ENCODE data around the gene CELA3A. TPM values are rescaled to one million over a fixed set of nuclear protein-coding genes. Genes with fewer than 3 reads are reported as not detected.
"Not testable (repeated sequence)": the region's sequence is repeated elsewhere in the genome, so short reads cannot be mapped to it uniquely, and the experiment has no call there.

Gene CELA3A
- total RNA-seq, 2 experiments from 2014 or later = not detected

GRCh38 chr1:22014575-22015206 lies 13.2 kb downstream of the CELA3A start:
- DNase-seq; H3K9me3 Mint-ChIP-seq; H3K36me3 Mint-ChIP-seq (ENCODE audit: low read depth); POLR2A ChIA-PET; H3K27me3 Mint-ChIP-seq; H3K27ac Mint-ChIP-seq; H3K4me3 Mint-ChIP-seq: not testable (repeated sequence)
- peaks cover 14% of the 10 kb centered on the region for H3K4me1 Mint-ChIP-seq
- CTCF ChIA-PET = interaction anchor here (0.6 kb wide), 1 partner anchor 36 kb away, joined by 4 read pairs; no protein-coding TSS in a partner anchor

GRCh38 chr1:22018583-22019559 lies 17.4 kb downstream of the CELA3A start:
- Mint-ChIP-seq H3K4me1 (peaks cover 28% of the 10 kb centered on the region), H3K9me3 (no peaks in the 10 kb centered on the region), H3K27ac (peak overlapping the region; percentile 81), H3K4me3 (no peak overlapping the region), H3K27me3 (no peaks in the 10 kb centered on the region), H3K36me3 (ENCODE audit: low read depth) (no peaks in the 10 kb centered on the region)
- DNase-seq = peak; percentile 71
- ChIA-PET POLR2A (interaction anchor here (0.6 to 30.7 kb wide), 4 partner anchors 12 to 87 kb away, joined by 3 to 1616 read pairs (median 4); partner anchors contain the start of gene CDC42), CTCF (interaction anchor here (0.8 to 2.0 kb wide), 5 partner anchors 8 to 87 kb away, joined by 3 to 16 read pairs (median 4); partner anchors contain the start of gene CDC42)

GRCh38 chr1:22021061-22021460 lies 19.6 kb downstream of the CELA3A start:
- H3K36me3 Mint-ChIP-seq (ENCODE audit: low read depth) = peaks cover 2% of the 10 kb centered on the region
- H3K4me3 Mint-ChIP-seq = no peak overlapping the region
- H3K4me1 Mint-ChIP-seq = peaks cover 41% of the 10 kb centered on the region
- no peak for DNase-seq
- H3K27ac Mint-ChIP-seq = no peak overlapping the region
- ChIA-PET CTCF (interaction anchor here (0.6 to 6.4 kb wide), 3 partner anchors 31 to 78 kb away, joined by 3 to 112 read pairs (median 4); partner anchors contain the start of gene CDC42), POLR2A (interaction anchor here (30.7 kb wide), 1 partner anchor 33 kb away, joined by 1616 read pairs; the partner anchor contains the start of gene CDC42)
- no peaks in the 10 kb centered on the region for H3K9me3 Mint-ChIP-seq
- no peaks in the 10 kb centered on the region for H3K27me3 Mint-ChIP-seq

GRCh38 chr1:22024485-22025367 lies 23.3 kb downstream of the CELA3A start:
- ChIA-PET CTCF (interaction anchor here (0.6 to 6.4 kb wide), 20 partner anchors 14 to 656 kb away, joined by 3 to 112 read pairs (median 4); partner anchors contain the start of gene CDC42), POLR2A (interaction anchor here (0.6 to 30.7 kb wide), 18 partner anchors 15 to 1238 kb away, joined by 3 to 1616 read pairs (median 4); partner anchors contain the start of genes CDC42, HP1BP3 and USP48)
- no peaks in the 10 kb centered on the region for H3K27me3 Mint-ChIP-seq
- peaks cover 9% of the 10 kb centered on the region for H3K36me3 Mint-ChIP-seq (ENCODE audit: low read depth)
- no peaks in the 10 kb centered on the region for H3K9me3 Mint-ChIP-seq
- DNase-seq = peak; percentile 82
- H3K4me3 Mint-ChIP-seq = peak overlapping the region; percentile 86
- H3K4me1 Mint-ChIP-seq = peaks cover 51% of the 10 kb centered on the region
- peak overlapping the region; percentile 93 for H3K27ac Mint-ChIP-seq

GRCh38 chr1:22025368-22026155 lies 24.1 kb downstream of the CELA3A start:
- no peaks in the 10 kb centered on the region for H3K27me3 Mint-ChIP-seq
- peak overlapping the region; percentile 86 for H3K4me3 Mint-ChIP-seq
- POLR2A ChIA-PET = interaction anchor here (0.6 to 30.7 kb wide), 19 partner anchors 15 to 1239 kb away, joined by 3 to 1616 read pairs (median 4); partner anchors contain the start of genes CDC42, HP1BP3 and USP48
- peaks cover 55% of the 10 kb centered on the region for H3K4me1 Mint-ChIP-seq
- peak overlapping the region; percentile 93 for H3K27ac Mint-ChIP-seq
- CTCF ChIA-PET = interaction anchor here (0.6 to 6.4 kb wide), 15 partner anchors 13 to 391 kb away, joined by 3 to 112 read pairs (median 5); partner anchors contain the start of gene CDC42
- H3K9me3 Mint-ChIP-seq = no peaks in the 10 kb centered on the region
- H3K36me3 Mint-ChIP-seq (ENCODE audit: low read depth) = peaks cover 9% of the 10 kb centered on the region
- peak; percentile 90 for DNase-seq

GRCh38 chr1:22026924-22027289 lies 25.4 kb downstream of the CELA3A start:
- no peak for DNase-seq
- POLR2A ChIA-PET = interaction anchor here (3.4 to 30.7 kb wide), 2 partner anchors 27 to 78 kb away, joined by 29 to 1616 read pairs; partner anchors contain the start of gene CDC42
- no peaks in the 10 kb centered on the region for H3K27me3 Mint-ChIP-seq
- H3K4me1 Mint-ChIP-seq = peaks cover 67% of the 10 kb centered on the region
- H3K36me3 Mint-ChIP-seq (ENCODE audit: low read depth) = peaks cover 13% of the 10 kb centered on the region
- H3K4me3 Mint-ChIP-seq = peak overlapping the region; percentile 86
- H3K9me3 Mint-ChIP-seq = no peaks in the 10 kb centered on the region
- CTCF ChIA-PET = interaction anchor here (0.9 to 2.7 kb wide), 5 partner anchors 9 to 79 kb away, joined by 3 to 10 read pairs (median 6); no protein-coding TSS in a partner anchor
- peak overlapping the region; percentile 93 for H3K27ac Mint-ChIP-seq

- Mint-ChIP-seq H3K27ac (no peak overlapping the region), H3K27me3 (no peaks in the 10 kb centered on the region), H3K4me3 (no peak overlapping the region), H3K9me3 (no peaks in the 10 kb centered on the region), H3K4me1 (peaks cover 54% of the 10 kb centered on the region), H3K36me3 (ENCODE audit: low read depth) (peaks cover 13% of the 10 kb centered on the region)
- DNase-seq = no peak
- CTCF ChIA-PET = interaction anchor here (0.5 to 2.5 kb wide), 2 partner anchors 9 to 395 kb away, joined by 3 to 16 read pairs; no protein-coding TSS in a partner anchor
- POLR2A ChIA-PET = interaction anchor here (30.7 kb wide), 1 partner anchor 24 kb away, joined by 1616 read pairs; the partner anchor contains the start of gene CDC42
Observed at GRCh38 chr1:22030057-22030456, 28.6 kb downstream of the CELA3A start.

GRCh38 chr1:22030473-22030872 lies 29.0 kb downstream of the CELA3A start:
- POLR2A ChIA-PET = interaction anchor here (0.9 to 30.7 kb wide), 2 partner anchors 11 to 24 kb away, joined by 3 to 1616 read pairs; partner anchors contain the start of gene CDC42
- no peak for DNase-seq
- Mint-ChIP-seq H3K4me1 (peaks cover 54% of the 10 kb centered on the region), H3K27ac (no peak overlapping the region), H3K4me3 (no peak overlapping the region), H3K36me3 (ENCODE audit: low read depth) (peaks cover 13% of the 10 kb centered on the region), H3K9me3 (no peaks in the 10 kb centered on the region), H3K27me3 (no peaks in the 10 kb centered on the region)
- CTCF ChIA-PET = interaction anchor here (1.0 to 2.5 kb wide), 2 partner anchors 9 to 674 kb away, joined by 3 to 16 read pairs; no protein-coding TSS in a partner anchor

- peaks cover 47% of the 10 kb centered on the region for H3K4me1 Mint-ChIP-seq
- POLR2A ChIA-PET = interaction anchor here (0.9 to 30.7 kb wide), 3 partner anchors 12 to 73 kb away, joined by 3 to 1616 read pairs (median 4); partner anchors contain the start of gene CDC42
- CTCF ChIA-PET = interaction anchor here (0.6 to 2.5 kb wide), 8 partner anchors 8 to 673 kb away, joined by 3 to 16 read pairs (median 3); no protein-coding TSS in a partner anchor
- peak; percentile 46 for DNase-seq
- H3K9me3 Mint-ChIP-seq = no peaks in the 10 kb centered on the region
- peak overlapping the region; percentile 67 for H3K27ac Mint-ChIP-seq
- no peak overlapping the region for H3K4me3 Mint-ChIP-seq
- H3K27me3 Mint-ChIP-seq = no peaks in the 10 kb centered on the region
- peaks cover 10% of the 10 kb centered on the region for H3K36me3 Mint-ChIP-seq (ENCODE audit: low read depth)
Observed at GRCh38 chr1:22031214-22031962, 29.9 kb downstream of the CELA3A start.

- POLR2A ChIA-PET = interaction anchor here (30.7 to 43.8 kb wide), 2 partner anchors 2 to 20 kb away, joined by 1616 read pairs; partner anchors contain the start of gene CDC42
- not testable (repeated sequence) for H3K27me3 Mint-ChIP-seq; H3K4me3 Mint-ChIP-seq; H3K9me3 Mint-ChIP-seq; H3K27ac Mint-ChIP-seq; DNase-seq; H3K36me3 Mint-ChIP-seq (ENCODE audit: low read depth)
- CTCF ChIA-PET = interaction anchor here (8.9 kb wide), 1 partner anchor 11 kb away, joined by 88 read pairs; no protein-coding TSS in a partner anchor
- H3K4me1 Mint-ChIP-seq = peaks cover 47% of the 10 kb centered on the region
Observed at GRCh38 chr1:22034834-22035233, 33.4 kb downstream of the CELA3A start.

All from activated CD4-positive, alpha-beta memory T cell treated with anti-CD3 and anti-CD28 coated beads, Interleukin-2, amount 10 ng/mL, durations not matched to agents 7 days and 5 days (primary cell).